Measurements from ENCODE around the gene ETV6. TPM values are rescaled to one million over a fixed set of nuclear protein-coding genes. Genes with fewer than 3 reads are reported as not detected.

The ETV6 gene
- total and polyA plus RNA-seq, 9 of the 15 experiments (the other 6 are each of a cell fraction or from before 2014, with no cell fraction given): 0.81 to 12.7 (median 4.1) TPM

DNA sequence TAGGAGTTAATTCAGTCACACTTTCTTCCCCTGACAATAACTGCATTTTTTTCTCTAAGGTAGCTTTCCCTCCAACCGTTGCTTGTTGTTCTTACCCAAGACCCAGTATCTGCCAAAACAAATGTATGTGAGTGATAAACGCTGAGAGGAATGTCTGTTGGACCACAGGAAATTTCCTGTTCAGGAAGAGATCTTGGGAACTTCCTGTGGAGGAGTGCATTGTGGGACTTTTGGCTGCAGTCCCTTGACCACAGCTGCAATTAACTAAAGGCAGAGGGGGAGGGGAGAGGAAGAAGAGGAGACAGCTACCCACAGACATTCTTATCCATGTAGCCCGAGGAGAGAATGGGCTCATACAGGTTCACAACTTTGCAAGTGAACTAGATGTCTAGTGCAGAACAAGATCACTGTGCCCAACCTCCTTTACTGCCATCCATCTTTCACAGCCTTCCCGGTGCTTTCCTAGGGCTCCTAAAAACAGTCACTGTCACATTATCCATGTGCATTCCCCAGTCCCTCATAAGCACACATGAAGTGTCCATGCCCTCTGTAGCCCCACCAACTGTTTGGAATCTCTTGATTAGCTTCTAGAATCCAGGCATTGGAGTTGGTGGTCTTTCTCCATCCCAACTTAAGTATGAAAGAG is 149.5 kb downstream of the ETV6 start (continued):
- TF ChIP-seq, protein P1, sequence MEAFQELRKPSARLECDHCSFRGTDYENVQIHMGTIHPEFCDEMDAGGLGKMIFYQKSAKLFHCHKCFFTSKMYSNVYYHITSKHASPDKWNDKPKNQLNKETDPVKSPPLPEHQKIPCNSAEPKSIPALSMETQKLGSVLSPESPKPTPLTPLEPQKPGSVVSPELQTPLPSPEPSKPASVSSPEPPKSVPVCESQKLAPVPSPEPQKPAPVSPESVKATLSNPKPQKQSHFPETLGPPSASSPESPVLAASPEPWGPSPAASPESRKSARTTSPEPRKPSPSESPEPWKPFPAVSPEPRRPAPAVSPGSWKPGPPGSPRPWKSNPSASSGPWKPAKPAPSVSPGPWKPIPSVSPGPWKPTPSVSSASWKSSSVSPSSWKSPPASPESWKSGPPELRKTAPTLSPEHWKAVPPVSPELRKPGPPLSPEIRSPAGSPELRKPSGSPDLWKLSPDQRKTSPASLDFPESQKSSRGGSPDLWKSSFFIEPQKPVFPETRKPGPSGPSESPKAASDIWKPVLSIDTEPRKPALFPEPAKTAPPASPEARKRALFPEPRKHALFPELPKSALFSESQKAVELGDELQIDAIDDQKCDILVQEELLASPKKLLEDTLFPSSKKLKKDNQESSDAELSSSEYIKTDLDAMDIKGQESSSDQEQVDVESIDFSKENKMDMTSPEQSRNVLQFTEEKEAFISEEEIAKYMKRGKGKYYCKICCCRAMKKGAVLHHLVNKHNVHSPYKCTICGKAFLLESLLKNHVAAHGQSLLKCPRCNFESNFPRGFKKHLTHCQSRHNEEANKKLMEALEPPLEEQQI (IDR thresholded peaks at IDR 0.05): no peak
- TF ChIP-seq ETV5 (CRISPR knock-in tag; IDR thresholded peaks at IDR 0.05; ENCODE audit: low read depth) (peak; percentile 99), ZBED1 (IDR thresholded peaks at IDR 0.05) (no peak), MEF2A (IDR thresholded peaks at IDR 0.05; ENCODE audit: control insufficient read depth, low read depth, low read length) (no peak), ZNF431 (CRISPR knock-in tag; IDR thresholded peaks at IDR 0.05) (no peak), ARHGAP35 (IDR thresholded peaks at IDR 0.05; ENCODE audit: partially characterized antibody) (no peak), DACH1 (IDR thresholded peaks at IDR 0.05; ENCODE audit: partially characterized antibody) (no peak), RB1 (IDR thresholded peaks at IDR 0.05; ENCODE audit: low read depth) (no peak), ZNF239 (CRISPR knock-in tag; IDR thresholded peaks at IDR 0.05) (no peak), SOX6 (IDR thresholded peaks at IDR 0.05) (peak; percentile 80), SNIP1 (IDR thresholded peaks at IDR 0.05; ENCODE audit: low read depth) (no peak), ZNF174 (CRISPR knock-in tag; IDR thresholded peaks at IDR 0.05) (no peak), ZNF695 (CRISPR knock-in tag; IDR thresholded peaks at IDR 0.05) (no peak), ZBTB8A (IDR thresholded peaks at IDR 0.05; ENCODE audit: partially characterized antibody) (no peak), ZNF324 (CRISPR knock-in tag; IDR thresholded peaks at IDR 0.05) (no peak), ZNF436 (CRISPR knock-in tag; IDR thresholded peaks at IDR 0.05) (no peak), XRCC3 (IDR thresholded peaks at IDR 0.05) (no peak), MCM2 (IDR thresholded peaks at IDR 0.05; ENCODE audit: low read depth) (no peak), ELF4 (CRISPR knock-in tag; IDR thresholded peaks at IDR 0.05) (no peak), LCOR (CRISPR knock-in tag; IDR thresholded peaks at IDR 0.05) (no peak), PCBP1 (IDR thresholded peaks at IDR 0.05; ENCODE audit: low read depth, low read length, poor library complexity, severe bottlenecking) (no peak), CREM (IDR thresholded peaks at IDR 0.05; ENCODE audit: low read depth) (peak; percentile 48), NCOA1 (IDR thresholded peaks at IDR 0.05; ENCODE audit: low read depth) (peak; percentile 87)
- TF ChIP-seq, protein P2, sequence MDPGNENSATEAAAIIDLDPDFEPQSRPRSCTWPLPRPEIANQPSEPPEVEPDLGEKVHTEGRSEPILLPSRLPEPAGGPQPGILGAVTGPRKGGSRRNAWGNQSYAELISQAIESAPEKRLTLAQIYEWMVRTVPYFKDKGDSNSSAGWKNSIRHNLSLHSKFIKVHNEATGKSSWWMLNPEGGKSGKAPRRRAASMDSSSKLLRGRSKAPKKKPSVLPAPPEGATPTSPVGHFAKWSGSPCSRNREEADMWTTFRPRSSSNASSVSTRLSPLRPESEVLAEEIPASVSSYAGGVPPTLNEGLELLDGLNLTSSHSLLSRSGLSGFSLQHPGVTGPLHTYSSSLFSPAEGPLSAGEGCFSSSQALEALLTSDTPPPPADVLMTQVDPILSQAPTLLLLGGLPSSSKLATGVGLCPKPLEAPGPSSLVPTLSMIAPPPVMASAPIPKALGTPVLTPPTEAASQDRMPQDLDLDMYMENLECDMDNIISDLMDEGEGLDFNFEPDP (CRISPR knock-in tag; IDR thresholded peaks at IDR 0.05): no peak
- TF ChIP-seq, protein P3, sequence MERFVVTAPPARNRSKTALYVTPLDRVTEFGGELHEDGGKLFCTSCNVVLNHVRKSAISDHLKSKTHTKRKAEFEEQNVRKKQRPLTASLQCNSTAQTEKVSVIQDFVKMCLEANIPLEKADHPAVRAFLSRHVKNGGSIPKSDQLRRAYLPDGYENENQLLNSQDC (CRISPR knock-in tag; IDR thresholded peaks at IDR 0.05): no peak
- TF ChIP-seq, protein P4, sequence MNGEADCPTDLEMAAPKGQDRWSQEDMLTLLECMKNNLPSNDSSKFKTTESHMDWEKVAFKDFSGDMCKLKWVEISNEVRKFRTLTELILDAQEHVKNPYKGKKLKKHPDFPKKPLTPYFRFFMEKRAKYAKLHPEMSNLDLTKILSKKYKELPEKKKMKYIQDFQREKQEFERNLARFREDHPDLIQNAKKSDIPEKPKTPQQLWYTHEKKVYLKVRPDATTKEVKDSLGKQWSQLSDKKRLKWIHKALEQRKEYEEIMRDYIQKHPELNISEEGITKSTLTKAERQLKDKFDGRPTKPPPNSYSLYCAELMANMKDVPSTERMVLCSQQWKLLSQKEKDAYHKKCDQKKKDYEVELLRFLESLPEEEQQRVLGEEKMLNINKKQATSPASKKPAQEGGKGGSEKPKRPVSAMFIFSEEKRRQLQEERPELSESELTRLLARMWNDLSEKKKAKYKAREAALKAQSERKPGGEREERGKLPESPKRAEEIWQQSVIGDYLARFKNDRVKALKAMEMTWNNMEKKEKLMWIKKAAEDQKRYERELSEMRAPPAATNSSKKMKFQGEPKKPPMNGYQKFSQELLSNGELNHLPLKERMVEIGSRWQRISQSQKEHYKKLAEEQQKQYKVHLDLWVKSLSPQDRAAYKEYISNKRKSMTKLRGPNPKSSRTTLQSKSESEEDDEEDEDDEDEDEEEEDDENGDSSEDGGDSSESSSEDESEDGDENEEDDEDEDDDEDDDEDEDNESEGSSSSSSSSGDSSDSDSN (IDR thresholded peaks at IDR 0.05; ENCODE audit: borderline replicate concordance in 1 of 2, low read depth in 2 of 2, low read length in 2 of 2): no peak
